Skeletal muscle tissue (tissue), 4 donors: ENCODE measurements around the gene MCTP2. TPM values are rescaled to one million over a fixed set of nuclear protein-coding genes. Genes with fewer than 3 reads are reported as not detected.

Experiments used
- H3K27ac ChIP-seq: one replicate; pipeline ENCODE4 v1.7.0; 2013; ENCODE audit warnings: mild to moderate bottlenecking, low read depth, low read length, inconsistent platforms
- H3K27me3 ChIP-seq, 3 donors: one replicate each; pipeline ENCODE4 v1.7.0; 2013; ENCODE audit warnings: low read length in 3 of 3; ENCODE audit not compliant: control insufficient read depth in 3 of 3, insufficient read depth in 3 of 3
- H3K36me3 ChIP-seq, 3 donors: one replicate each; pipeline ENCODE4 v1.7.0; 2013; ENCODE audit warnings: low read length in 3 of 3; ENCODE audit not compliant: control insufficient read depth in 3 of 3, insufficient read depth in 3 of 3
- H3K4me1 ChIP-seq, 3 donors: one replicate each; pipeline ENCODE4 v1.7.0; 2013; ENCODE audit warnings: low read length in 3 of 3, mild to moderate bottlenecking in 3 of 3; ENCODE audit not compliant: control insufficient read depth in 3 of 3, insufficient read depth in 3 of 3
- H3K4me3 ChIP-seq, 3 donors: one replicate each; pipeline ENCODE4 v1.7.0; 2013; ENCODE audit warnings: low read length in 3 of 3
- H3K9ac ChIP-seq, 3 donors: one replicate each; pipeline ENCODE4 v1.7.0; 2013; ENCODE audit warnings: low read length in 3 of 3, mild to moderate bottlenecking in 3 of 3, moderate library complexity in 2 of 3, low read depth in 1 of 3
- H3K9me3 ChIP-seq, 3 donors: one replicate each; pipeline ENCODE4 v1.7.0; 2013; ENCODE audit warnings: low read length in 3 of 3; ENCODE audit not compliant: control insufficient read depth in 3 of 3
- total RNA-seq: library from RNA; depleted of rRNA; stranded (reverse); fragments of >200 nt; gene quantifications from one replicate; pipeline ENCODE4 v1.2.3, GENCODE V29; 2014
- donor health status: Osteomylitis.

The MCTP2 gene
- total RNA-seq, 1 donor from 2014 or later: 2.1 TPM

DNA sequence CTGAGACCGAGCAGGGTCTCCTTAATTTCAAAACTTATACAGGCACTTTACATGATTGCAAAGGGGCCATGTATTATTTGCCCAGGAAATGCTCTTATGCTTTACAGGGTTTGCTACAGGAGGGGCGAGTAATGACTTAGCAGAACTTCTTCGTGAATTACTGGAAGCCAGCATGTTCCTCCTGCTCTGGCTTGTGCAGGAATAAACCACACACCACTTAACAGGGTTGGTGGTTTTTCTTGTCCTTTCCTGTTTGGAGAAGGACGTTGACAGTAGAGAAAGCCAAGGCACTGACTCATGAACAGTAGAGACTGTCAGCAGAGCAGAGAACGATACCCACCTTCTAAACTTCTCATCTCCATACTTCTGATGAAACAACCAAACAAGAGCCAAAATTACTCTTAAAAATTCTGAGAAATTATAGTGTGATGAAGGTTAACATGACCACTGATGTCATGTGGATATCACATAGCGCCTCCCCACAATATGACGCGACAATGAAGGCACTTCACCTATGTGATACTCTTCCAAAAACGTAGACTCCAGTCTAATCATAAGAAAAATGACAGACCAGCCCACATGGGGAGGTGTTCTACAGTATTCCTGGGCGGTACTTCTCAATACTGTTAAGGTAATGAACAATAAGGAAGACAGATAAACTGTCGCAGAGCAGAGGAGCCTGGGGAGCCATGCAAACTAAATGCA, 24.7 kb upstream of the MCTP2 start:
- Histone ChIP-seq H3K4me3 (no peak overlapping the region), H3K36me3 (no peaks in the 10 kb centered on the region), H3K9me3 (no peaks in the 10 kb centered on the region), H3K9ac (no peak overlapping the region), H3K27me3 (no peaks in the 10 kb centered on the region), H3K27ac (no peak overlapping the region), H3K4me1 (no peaks in the 10 kb centered on the region)

DNA sequence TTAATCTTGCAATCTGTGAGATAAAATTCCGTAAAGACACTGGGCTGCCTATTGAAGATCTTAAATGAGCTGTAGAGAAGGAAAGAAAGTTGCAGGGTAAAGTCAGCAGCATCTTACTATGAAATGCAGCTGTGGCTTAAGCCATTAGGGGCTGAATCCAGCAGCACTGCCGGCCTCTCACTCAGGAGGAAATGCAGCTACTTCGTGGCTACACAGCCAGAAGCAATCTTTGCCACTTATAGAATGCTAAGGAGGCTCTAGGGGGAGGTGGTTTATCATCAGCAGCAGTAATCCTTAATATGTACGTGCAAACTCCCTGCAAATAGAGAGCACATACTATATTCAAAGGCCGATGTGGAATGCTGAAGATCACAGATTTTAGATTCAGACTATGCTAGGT, 19.1 kb upstream of the MCTP2 start:
- no peaks in the 10 kb centered on the region for H3K36me3 ChIP-seq

DNA sequence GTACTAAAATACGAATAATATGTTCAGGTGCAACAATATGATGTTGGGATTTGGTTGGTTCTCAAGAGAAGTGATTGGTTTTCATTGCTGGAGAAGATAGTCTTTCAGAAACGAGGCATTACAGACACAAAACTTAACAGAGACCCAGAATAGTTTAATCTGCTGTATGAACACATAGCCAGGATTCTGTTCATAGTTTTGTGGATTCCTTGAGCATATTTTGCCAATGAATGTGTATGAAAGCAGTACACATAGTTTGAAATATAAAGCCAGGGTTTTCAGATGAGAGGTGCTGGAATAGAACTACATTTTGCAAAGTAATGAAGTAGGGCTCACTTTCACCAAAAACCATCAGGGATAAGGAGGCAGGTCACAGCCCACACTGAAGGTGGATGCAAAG, 5.7 kb upstream of the MCTP2 start:
- Histone ChIP-seq H3K27ac (no peak overlapping the region), H3K4me3 (no peak overlapping the region), H3K27me3 (peaks cover 2 to 13% (median 12%) of the 10 kb centered on the region in 3 donors), H3K9ac (no peak overlapping the region), H3K4me1 (peaks cover 0 to under 1% (median 0%) of the 10 kb centered on the region in 3 donors), H3K36me3 (no peaks in the 10 kb centered on the region), H3K9me3 (no peaks in the 10 kb centered on the region)

More for the DNA sequence above, 19.1 kb upstream of the MCTP2 start:
- Histone ChIP-seq H3K9me3 (no peaks in the 10 kb centered on the region), H3K4me3 (no peak overlapping the region), H3K27ac (no peak overlapping the region), H3K4me1 (no peaks in the 10 kb centered on the region), H3K9ac (no peak overlapping the region), H3K27me3 (peaks cover 0 to 3% (median 0%) of the 10 kb centered on the region in 3 donors)

DNA sequence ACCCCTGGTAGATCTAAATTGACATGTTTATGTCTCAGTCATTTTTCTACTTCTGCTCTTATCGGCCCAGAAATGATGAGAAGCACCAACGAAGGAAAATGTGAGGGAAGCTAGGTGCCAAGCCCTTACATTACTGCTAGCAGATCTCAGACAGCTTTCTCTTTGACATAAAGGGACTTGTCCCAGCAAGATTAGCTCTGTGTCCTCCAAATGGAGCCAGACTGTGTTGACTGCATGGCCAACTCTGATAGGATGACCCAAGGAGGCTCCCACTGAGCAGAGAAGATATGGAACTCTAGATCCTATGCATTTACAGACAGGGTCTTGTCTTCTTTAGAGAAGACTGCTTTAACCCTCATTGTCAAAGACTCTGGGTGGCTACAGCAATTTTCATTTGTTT, 2.8 kb upstream of the MCTP2 start:
- Histone ChIP-seq H3K36me3 (no peaks in the 10 kb centered on the region), H3K9me3 (no peaks in the 10 kb centered on the region), H3K9ac (no peak overlapping the region), H3K4me1 (peaks cover 5 to 6% (median 5%) of the 10 kb centered on the region in 3 donors), H3K27ac (no peak overlapping the region), H3K4me3 (no peak overlapping the region), H3K27me3 (peaks cover 13 to 21% (median 20%) of the 10 kb centered on the region in 3 donors)

DNA sequence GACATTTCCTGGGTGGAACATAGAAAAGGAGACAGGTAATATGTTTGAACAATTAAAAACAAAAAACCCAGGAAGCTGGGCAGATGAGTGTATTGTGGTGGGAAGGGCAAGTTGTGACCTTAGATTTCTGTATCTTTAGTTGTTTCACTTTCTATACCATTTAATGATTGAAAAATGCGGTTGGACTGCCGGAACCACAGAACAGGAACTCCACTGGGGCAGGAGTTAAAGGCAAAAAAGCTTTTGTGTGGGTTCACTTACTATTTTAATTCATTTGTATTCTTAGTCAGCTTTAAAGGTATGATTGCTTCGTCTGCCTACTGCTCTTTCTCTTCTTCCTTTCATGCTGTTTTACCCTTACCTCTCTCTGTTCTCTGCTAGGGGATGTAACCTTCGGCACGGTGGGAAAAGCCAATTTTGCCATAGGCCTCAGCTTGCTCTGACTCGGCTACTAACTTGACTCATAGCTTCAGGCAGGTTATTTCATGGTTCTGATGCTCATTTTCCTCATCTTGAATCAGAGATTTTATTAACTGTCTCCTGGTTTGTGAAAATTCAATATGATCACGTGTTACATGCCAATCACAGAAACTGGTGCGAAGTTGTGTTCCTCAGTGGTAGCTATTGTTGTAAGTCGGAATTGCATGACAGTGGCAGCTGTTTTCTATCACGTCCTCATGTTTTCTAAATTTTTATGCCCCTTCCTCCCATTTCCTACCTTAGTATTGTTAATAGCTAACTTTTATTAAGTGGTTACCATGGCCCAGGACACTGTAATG, 1.6 kb upstream of the MCTP2 start:
- H3K4me3 ChIP-seq: no peak overlapping the region
- peaks cover 13 to 21% (median 20%) of the 10 kb centered on the region in 3 donors for H3K27me3 ChIP-seq
- H3K4me1 ChIP-seq: peaks cover 5 to 6% (median 5%) of the 10 kb centered on the region in 3 donors
- H3K27ac ChIP-seq: no peak overlapping the region
- no peaks in the 10 kb centered on the region for H3K36me3 ChIP-seq
- H3K9ac ChIP-seq: no peak overlapping the region
- no peaks in the 10 kb centered on the region for H3K9me3 ChIP-seq

DNA sequence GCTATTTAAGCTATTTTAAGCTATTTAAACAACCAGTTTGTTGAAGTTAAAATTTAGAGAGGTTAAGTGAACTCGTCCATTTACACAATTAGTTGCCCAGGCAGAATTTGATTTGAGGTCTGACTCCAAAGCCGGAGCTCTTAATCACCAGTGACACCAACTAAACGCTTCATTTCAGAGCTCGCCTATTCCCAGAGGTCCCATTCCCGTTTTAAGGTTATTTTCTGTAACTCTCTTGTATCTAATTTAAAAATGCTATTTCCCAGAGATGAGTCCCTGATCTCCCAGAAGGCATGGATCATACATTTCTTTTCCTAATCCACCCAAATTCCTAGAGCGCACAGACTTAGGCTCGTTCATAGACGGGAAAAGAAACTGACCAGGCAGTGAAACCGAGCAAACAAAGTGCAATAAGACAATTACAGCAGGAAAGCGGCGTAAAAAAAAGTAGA, 904 bp upstream of the MCTP2 start:
- no peak overlapping the region for H3K27ac ChIP-seq
- H3K9ac ChIP-seq: peak overlapping the region in 1 of 3 donors; percentile 34
- H3K4me3 ChIP-seq: peak overlapping the region; percentile 69 to 71 (median 71)
- peaks cover 13 to 21% (median 20%) of the 10 kb centered on the region in 3 donors for H3K27me3 ChIP-seq
- no peaks in the 10 kb centered on the region for H3K9me3 ChIP-seq
- no peaks in the 10 kb centered on the region for H3K36me3 ChIP-seq
- peaks cover 5 to 6% (median 5%) of the 10 kb centered on the region in 3 donors for H3K4me1 ChIP-seq

DNA sequence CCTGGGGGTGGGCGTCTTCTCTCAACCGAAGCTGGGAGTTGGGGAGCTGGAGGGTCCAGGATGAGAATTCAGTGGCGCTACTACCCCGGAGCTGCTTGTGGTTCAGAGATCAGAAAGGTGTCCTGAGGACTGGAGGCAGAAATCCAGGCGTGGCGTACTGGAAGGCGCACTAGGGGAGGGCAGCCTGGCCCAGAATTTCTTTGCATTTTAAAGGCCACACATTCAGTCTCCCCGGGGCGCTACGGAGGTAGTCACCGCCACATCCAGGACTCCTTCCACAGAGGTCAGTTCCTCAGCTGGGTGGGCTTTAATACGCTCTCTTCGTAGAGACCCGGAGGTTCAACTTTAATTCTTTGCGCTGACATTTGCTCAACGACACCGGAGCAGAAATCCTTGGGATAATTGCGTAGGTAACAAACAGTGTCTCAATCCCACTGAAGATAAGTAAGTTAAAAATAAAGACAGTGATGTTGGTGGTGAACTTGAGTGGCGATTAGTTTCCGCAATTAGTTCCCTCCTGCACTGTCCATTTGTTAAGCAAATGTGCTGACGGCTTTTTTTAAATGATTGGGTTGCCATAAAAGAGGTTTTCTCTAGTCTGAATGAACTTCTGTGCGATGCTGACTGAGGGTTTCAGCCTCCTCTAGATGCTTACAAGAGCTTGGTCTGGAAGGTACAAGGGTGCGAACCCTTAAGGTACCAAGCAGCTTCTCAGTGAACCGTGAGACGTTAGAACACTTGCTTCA, 535 bp downstream of the MCTP2 start:
- peaks cover 13 to 21% (median 20%) of the 10 kb centered on the region in 3 donors for H3K27me3 ChIP-seq
- no peaks in the 10 kb centered on the region for H3K36me3 ChIP-seq
- H3K27ac ChIP-seq: no peak overlapping the region
- H3K9ac ChIP-seq: no peak overlapping the region
- no peaks in the 10 kb centered on the region for H3K9me3 ChIP-seq
- H3K4me1 ChIP-seq: peaks cover 5 to 6% (median 5%) of the 10 kb centered on the region in 3 donors
- H3K4me3 ChIP-seq: peak overlapping the region; percentile 22 to 69 (median 32)

DNA sequence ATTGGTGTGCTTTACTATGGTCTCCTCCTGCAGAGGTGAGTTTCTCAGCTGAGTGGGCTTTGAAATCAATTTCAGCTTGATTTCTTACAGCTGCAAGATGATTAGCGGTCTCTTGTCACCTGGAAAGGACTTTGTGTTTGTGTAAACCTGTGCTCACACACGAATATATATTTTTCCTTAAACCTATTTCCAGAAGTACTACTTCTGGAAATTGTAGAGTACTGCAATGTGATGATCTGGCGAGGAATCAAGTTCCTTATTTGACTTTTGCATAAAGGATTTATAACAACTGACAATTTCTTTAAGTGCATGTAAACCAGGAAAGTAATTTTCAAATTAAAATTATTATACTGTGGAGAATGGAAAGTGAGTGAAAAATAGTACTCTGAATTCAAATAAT, 2.1 kb downstream of the MCTP2 start:
- Histone ChIP-seq H3K4me3 (no peak overlapping the region), H3K27ac (no peak overlapping the region), H3K9ac (no peak overlapping the region), H3K4me1 (peaks cover 5 to 6% (median 5%) of the 10 kb centered on the region in 3 donors), H3K36me3 (no peaks in the 10 kb centered on the region), H3K27me3 (peaks cover 13 to 20% (median 20%) of the 10 kb centered on the region in 3 donors), H3K9me3 (no peaks in the 10 kb centered on the region)

DNA sequence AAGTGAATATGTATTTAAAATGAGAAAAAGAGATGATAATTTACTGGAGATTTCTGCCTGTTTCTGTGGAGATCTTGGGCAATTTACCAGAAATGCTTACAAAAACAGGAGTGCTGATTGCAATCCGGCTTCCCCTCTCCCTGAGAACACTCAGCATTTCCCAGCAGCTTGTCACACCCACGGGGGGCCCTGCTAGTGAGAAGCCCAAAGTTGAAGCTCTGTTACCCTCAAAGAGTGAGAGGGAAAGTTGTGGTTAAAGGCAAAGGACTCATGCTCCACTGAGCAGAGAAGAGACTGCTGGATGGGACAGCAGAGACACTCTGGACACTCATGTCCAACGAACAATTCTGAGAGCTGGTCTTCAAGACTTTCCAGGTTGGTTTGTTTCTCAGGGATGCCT, 2.9 kb downstream of the MCTP2 start:
- Histone ChIP-seq H3K9ac (no peak overlapping the region), H3K27ac (no peak overlapping the region), H3K4me1 (peaks cover 5 to 6% (median 5%) of the 10 kb centered on the region in 3 donors), H3K9me3 (no peaks in the 10 kb centered on the region), H3K27me3 (peaks cover 13 to 19% (median 14%) of the 10 kb centered on the region in 3 donors), H3K4me3 (no peak overlapping the region), H3K36me3 (no peaks in the 10 kb centered on the region)
